ENCODE results near the gene CYP2E1. TPM values are rescaled to one million over a fixed set of nuclear protein-coding genes. Genes with fewer than 3 reads are reported as not detected.
"Not testable (repeated sequence)": the region's sequence is repeated elsewhere in the genome, so short reads cannot be mapped to it uniquely, and the experiment has no call there.

The CYP2E1 gene
- total and polyA plus RNA-seq, 8 donors = 4.6 to 10.1 (median 7.5) TPM

DNA sequence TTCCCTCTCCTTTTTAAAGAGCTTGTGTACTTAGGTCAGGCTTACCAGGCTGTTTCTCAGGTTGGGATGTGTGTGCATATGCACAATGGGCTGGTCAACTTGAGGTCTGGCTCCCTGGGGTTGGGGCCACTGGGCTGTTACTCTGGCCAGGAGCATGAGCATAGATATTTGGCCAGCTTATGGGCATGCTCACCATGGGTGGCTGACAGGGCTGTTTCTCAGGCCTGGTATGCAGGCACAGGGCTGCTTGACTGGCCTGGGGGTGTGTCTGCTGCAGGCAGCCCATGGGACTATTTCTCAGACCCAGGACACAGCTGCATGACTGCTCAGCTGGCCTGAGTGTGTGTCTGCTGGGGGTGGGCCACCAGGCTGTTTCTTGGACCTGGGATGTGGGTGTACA lies 38.8 kb upstream of the CYP2E1 start:
- H3K4me3 ChIP-seq = no peak overlapping the region
- no peaks in the 10 kb centered on the region for H3K27me3 ChIP-seq
- intact Hi-C loops (cut with DNase I) = no loop called here
- no peaks in the 10 kb centered on the region for H3K4me1 ChIP-seq
- DNase-seq = no peak
- no peak for ATAC-seq
- H3K36me3 ChIP-seq = no peaks in the 10 kb centered on the region
- no peak for FAIRE-seq
- TF ChIP-seq, protein P1, sequence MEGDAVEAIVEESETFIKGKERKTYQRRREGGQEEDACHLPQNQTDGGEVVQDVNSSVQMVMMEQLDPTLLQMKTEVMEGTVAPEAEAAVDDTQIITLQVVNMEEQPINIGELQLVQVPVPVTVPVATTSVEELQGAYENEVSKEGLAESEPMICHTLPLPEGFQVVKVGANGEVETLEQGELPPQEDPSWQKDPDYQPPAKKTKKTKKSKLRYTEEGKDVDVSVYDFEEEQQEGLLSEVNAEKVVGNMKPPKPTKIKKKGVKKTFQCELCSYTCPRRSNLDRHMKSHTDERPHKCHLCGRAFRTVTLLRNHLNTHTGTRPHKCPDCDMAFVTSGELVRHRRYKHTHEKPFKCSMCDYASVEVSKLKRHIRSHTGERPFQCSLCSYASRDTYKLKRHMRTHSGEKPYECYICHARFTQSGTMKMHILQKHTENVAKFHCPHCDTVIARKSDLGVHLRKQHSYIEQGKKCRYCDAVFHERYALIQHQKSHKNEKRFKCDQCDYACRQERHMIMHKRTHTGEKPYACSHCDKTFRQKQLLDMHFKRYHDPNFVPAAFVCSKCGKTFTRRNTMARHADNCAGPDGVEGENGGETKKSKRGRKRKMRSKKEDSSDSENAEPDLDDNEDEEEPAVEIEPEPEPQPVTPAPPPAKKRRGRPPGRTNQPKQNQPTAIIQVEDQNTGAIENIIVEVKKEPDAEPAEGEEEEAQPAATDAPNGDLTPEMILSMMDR (IDR thresholded peaks at IDR 0.05) = no peak
- H3K27ac ChIP-seq = no peak overlapping the region
- no peaks in the 10 kb centered on the region for H3K9me3 ChIP-seq

DNA sequence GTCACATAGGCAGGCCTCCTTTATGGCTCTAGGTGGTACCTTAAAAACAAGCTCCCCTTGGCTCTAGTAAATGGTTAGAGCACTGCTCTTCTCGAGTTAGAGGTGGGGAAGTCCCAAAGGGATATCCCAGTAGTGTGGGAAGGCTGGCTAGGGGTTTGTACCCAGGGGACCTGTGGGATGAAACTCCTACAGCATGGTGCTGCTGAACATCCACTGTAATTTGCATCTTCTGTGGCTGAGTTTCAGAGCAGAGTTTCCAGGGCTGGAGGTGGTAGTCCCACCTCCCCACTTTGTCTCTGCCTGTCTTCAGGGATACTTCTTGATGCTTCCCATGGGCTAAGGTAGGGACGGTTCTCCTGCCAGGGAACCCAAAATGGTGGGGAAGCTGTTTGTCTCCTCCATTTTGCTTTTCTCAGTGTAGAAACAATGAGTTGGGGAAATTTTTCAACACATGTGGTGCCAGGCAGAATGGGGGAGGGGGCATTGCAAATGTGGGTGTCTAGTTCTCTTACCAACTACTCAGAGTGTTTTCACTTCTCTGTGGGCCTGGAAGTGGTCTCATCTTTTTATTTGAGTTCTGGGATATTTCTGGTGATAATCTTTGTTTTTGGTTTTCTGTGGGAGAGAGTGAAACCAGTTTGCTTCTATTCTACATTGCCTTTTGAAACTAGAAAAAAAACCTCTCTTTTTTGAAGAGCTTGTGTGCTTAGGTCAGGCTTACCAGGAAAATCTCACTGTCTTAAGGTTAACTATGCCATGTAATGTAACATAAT lies 37.2 kb upstream of the CYP2E1 start:
- Histone ChIP-seq H3K27ac (no peak overlapping the region), H3K4me3 (no peak overlapping the region), H3K36me3 (no peaks in the 10 kb centered on the region), H3K9me3 (no peaks in the 10 kb centered on the region), H3K27me3 (no peaks in the 10 kb centered on the region), H3K4me1 (no peaks in the 10 kb centered on the region)
- DNase-seq = no peak
- no peak for FAIRE-seq
- intact Hi-C loops (cut with DNase I) = no loop called here
- TF ChIP-seq, protein P1 (IDR thresholded peaks at IDR 0.05) = no peak
- WGBS, 2 donors = 69 to 71% methylated on average over 2 of the region's 2 CpGs
- no peak for ATAC-seq

DNA sequence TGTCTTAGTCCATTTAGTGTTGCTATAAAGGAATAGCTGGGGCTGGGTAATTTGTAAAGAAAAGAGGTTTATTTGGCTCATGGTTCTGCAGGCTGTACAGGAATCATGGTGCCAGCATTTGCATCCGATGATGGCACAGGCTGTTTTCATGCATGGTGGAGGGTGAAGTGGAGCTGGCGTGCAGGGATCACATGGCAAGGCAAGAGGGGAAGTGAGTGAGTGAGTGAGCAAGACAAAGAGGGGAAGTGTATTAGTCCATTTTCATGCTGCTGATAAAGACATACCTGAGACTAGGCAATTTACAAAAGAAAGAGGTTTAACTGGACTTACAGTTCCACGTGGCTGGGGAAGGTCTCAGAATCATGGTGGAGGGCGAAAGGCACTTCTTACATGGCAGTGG lies 33.6 kb upstream of the CYP2E1 start:
- 80 to 82% methylated on average over 4 of the region's 4 CpGs for WGBS, 2 donors
- intact Hi-C loops (cut with DNase I); H3K4me3 ChIP-seq; H3K9me3 ChIP-seq; H3K36me3 ChIP-seq; H3K4me1 ChIP-seq; ATAC-seq; H3K27me3 ChIP-seq; H3K27ac ChIP-seq; DNase-seq; FAIRE-seq: not testable (repeated sequence)

DNA sequence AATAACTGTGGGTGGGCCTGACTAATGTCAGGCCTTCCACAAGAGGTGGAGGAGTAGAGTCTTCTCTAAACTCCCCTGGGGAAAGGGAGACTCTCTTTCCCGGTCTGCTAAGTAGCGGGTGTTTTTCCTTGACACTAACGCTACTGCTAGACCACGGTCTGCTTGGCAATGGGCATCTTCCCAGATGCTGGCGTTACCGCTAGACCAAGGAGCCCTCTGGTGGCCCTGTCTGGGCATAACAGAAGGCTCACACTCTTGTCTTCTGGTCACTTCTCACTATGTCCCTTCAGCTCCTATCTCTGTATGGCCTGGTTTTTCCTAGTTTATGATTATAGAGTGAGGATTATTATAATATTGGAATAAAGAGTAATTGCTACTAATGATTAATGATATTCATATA lies 29.8 kb upstream of the CYP2E1 start:
- intact Hi-C loops (cut with DNase I); FAIRE-seq; H3K4me1 ChIP-seq; ATAC-seq; DNase-seq; H3K4me3 ChIP-seq; H3K27ac ChIP-seq; H3K36me3 ChIP-seq; H3K9me3 ChIP-seq; H3K27me3 ChIP-seq: not testable (repeated sequence)
- TF ChIP-seq, protein P1 (IDR thresholded peaks at IDR 0.05) = peak in 2 of 4 donors; percentile 10 to 15
- 59 to 67% methylated on average over 6 of the region's 6 CpGs for WGBS, 2 donors

DNA sequence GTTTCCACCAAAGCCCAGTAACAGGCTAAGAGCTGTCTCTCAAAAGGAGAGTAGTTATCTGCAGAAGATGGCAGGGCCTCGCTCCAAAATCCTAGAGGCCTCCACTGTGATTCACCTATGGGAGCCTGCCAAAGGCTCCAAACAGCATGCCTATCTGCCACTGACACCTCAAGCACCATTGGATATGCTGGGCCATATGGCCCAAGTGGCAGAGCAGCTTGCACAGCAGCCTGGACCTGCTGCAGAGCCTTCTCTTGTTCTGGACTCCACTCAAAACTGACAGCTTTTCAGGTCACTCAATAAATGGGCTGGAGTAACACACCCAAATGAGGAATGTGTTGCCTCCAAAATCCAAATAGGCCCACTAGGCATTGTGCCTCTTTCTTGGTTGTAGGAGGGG lies 28.0 kb upstream of the CYP2E1 start:
- H3K9me3 ChIP-seq; H3K27ac ChIP-seq; H3K27me3 ChIP-seq; ATAC-seq; H3K36me3 ChIP-seq; intact Hi-C loops (cut with DNase I); H3K4me3 ChIP-seq; H3K4me1 ChIP-seq; FAIRE-seq; DNase-seq: not testable (repeated sequence)
- WGBS, 2 donors = 73 to 85% methylated on average over 1 of the region's 1 CpG

DNA sequence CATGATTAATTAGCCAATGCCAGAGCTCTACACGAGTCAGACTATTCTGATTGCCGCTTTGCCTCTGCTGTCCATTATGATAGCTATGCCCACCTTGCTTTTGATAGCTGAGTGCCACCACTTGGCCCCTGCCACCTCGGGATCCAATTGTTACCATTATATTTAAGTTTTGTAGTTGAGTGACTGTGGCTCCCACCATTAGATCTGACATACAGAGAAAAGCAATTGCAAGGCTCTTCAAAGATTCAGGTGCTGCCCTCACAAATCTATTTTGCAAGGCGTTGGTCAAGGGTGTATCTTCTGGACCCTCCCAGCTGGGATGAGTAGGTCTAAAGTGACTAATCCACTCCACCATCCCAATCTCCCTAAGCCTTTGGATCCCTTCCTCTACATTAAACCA lies 26.3 kb upstream of the CYP2E1 start:
- H3K36me3 ChIP-seq; H3K9me3 ChIP-seq; H3K27ac ChIP-seq; H3K27me3 ChIP-seq; H3K4me1 ChIP-seq; FAIRE-seq; H3K4me3 ChIP-seq; ATAC-seq; DNase-seq; intact Hi-C loops (cut with DNase I): not testable (repeated sequence)
- WGBS, 2 donors = 66 to 74% methylated on average over 4 of the region's 4 CpGs

All from pancreas (tissue), 10 donors.